HS-5 (cell line): ENCODE data around the gene TMEM114.
"Not testable (repeated sequence)": the region's sequence is repeated elsewhere in the genome, so short reads cannot be mapped to it uniquely, and the experiment has no call there.

ENCODE experiments used
- DNase-seq: peaks from one replicate; pipeline ENCODE4 v3.0.0-alpha.2; 2012; ENCODE audit warnings: low read depth

Gene TMEM114

GRCh38 chr16:8575399-8575798, 14.9 kb downstream of the TMEM114 start:
- no peak for DNase-seq

GRCh38 chr16:8572919-8573724, 17.2 kb downstream of the TMEM114 start:
- no peak for DNase-seq

GRCh38 chr16:8572063-8572918, 18.0 kb downstream of the TMEM114 start:
- DNase-seq: no peak

GRCh38 chr16:8571061-8571596, 19.2 kb downstream of the TMEM114 start:
- no peak for DNase-seq

GRCh38 chr16:8570393-8570792, 19.9 kb downstream of the TMEM114 start:
- not testable (repeated sequence) for DNase-seq

- no peak for DNase-seq
These were observed 20.5 kb downstream of the TMEM114 start for GRCh38 chr16:8569650-8570346.

GRCh38 chr16:8568231-8568617, 22.1 kb downstream of the TMEM114 start:
- DNase-seq: no peak

GRCh38 chr16:8567355-8568230, 22.7 kb downstream of the TMEM114 start:
- peak; percentile 82 for DNase-seq

- no peak for DNase-seq
These were observed 24.8 kb downstream of the TMEM114 start for GRCh38 chr16:8565498-8565897.

GRCh38 chr16:8564934-8565345, 25.4 kb downstream of the TMEM114 start:
- no peak for DNase-seq

GRCh38 chr16:8563944-8564540, 26.3 kb downstream of the TMEM114 start:
- DNase-seq: not testable (repeated sequence)

- DNase-seq: no peak
These were observed 28.8 kb downstream of the TMEM114 start for GRCh38 chr16:8561496-8561895.

GRCh38 chr16:8555400-8555799, 34.9 kb downstream of the TMEM114 start:
- no peak for DNase-seq

- DNase-seq: no peak
These were observed 35.4 kb downstream of the TMEM114 start for GRCh38 chr16:8554881-8555280.

- DNase-seq: no peak
These were observed 36.3 kb downstream of the TMEM114 start for GRCh38 chr16:8554022-8554421.

- DNase-seq: no peak
These were observed 37.7 kb downstream of the TMEM114 start for GRCh38 chr16:8552487-8553221.

GRCh38 chr16:8551388-8552332, 38.7 kb downstream of the TMEM114 start:
- DNase-seq: no peak

GRCh38 chr16:8550728-8551387, 39.5 kb downstream of the TMEM114 start:
- DNase-seq: no peak
